PC-3 (cell line): ENCODE results near the gene DAAM2. TPM values are rescaled to one million over a fixed set of nuclear protein-coding genes. Genes with fewer than 3 reads are reported as not detected.

ENCODE experiments used
- ATAC-seq: fragments of 200-7000 bp; cut with Tn5 transposase; 2 replicates; pipeline ENCODE4 v1.9.1; 2020; ENCODE audit warnings: mild to moderate bottlenecking, moderate library complexity
- BruUV-seq: library from RNA; stranded (reverse); fragments of 400-500 nt; replicated peaks from 2 replicates; lab custom pipeline; 2021; lab: Mats Ljungman, UMichigan
- CTCF ChIA-PET: fragments of 300-600 bp; sonication (Branson Sonifier 250); formaldehyde crosslinking; loops from one replicate; lab custom pipeline; 2022; ENCODE audit warnings: antibody characterized with exemption; lab: Charles Lee
- POLR2A ChIA-PET: fragments of 300-600 bp; sonication (Branson Sonifier 250); formaldehyde crosslinking; loops from one replicate; lab custom pipeline; 2022; ENCODE audit warnings: antibody characterized with exemption; ENCODE audit not compliant: unreplicated experiment; lab: Charles Lee
- DNase-seq: peaks from one replicate; pipeline ENCODE4 v3.0.0-alpha.2; 2015
- H2AFZ ChIP-seq: fragments of 300-600 bp; sonication (generic); 2 replicates; pipeline ENCODE4 v1.6.0; 2016; ENCODE audit warnings: antibody characterized with exemption, low read length
- H3F3A ChIP-seq: fragments of 300-600 bp; sonication (generic); one replicate; pipeline ENCODE4 v1.6.0; 2017; ENCODE audit warnings: antibody characterized with exemption, low read length, control low read depth, mild to moderate bottlenecking; ENCODE audit not compliant: unreplicated experiment
- H3K27ac ChIP-seq: fragments of 300-600 bp; sonication (generic); 2 replicates; pipeline ENCODE4 v1.5.1; 2016; ENCODE audit warnings: mild to moderate bottlenecking, low read length
- H3K27me3 ChIP-seq: fragments of 300-600 bp; sonication (generic); 2 replicates; pipeline ENCODE4 v1.6.1; 2016; ENCODE audit warnings: low read length, mixed read lengths
- H3K36me3 ChIP-seq: fragments of 300-600 bp; sonication (generic); 2 replicates; pipeline ENCODE4 v1.6.1; 2016; ENCODE audit warnings: low read depth, mixed run types, low read length, mixed read lengths
- H3K4me1 ChIP-seq: fragments of 300-600 bp; sonication (generic); 2 replicates; pipeline ENCODE4 v1.5.1; 2016; ENCODE audit warnings: low read length; ENCODE audit not compliant: insufficient read depth
- H3K4me2 ChIP-seq: fragments of 300-600 bp; sonication (generic); 2 replicates; pipeline ENCODE4 v1.6.0; 2016; ENCODE audit warnings: low read length
- H3K4me3 ChIP-seq: fragments of 300-600 bp; sonication (generic); 2 replicates; pipeline ENCODE4 v1.5.1; 2016; ENCODE audit warnings: mild to moderate bottlenecking, low read length, mixed read lengths
- H3K79me2 ChIP-seq: fragments of 300-600 bp; sonication (generic); 2 replicates; pipeline ENCODE4 v1.6.1; 2017; ENCODE audit warnings: low read length, mixed read lengths
- H3K9ac ChIP-seq: fragments of 300-600 bp; sonication (generic); 2 replicates; pipeline ENCODE4 v1.6.0; 2016; ENCODE audit warnings: mild to moderate bottlenecking, low read length
- H3K9me2 ChIP-seq: fragments of 300-600 bp; sonication (generic); replicated peaks from 2 replicates; pipeline ENCODE4 v1.6.1; 2016; ENCODE audit warnings: mixed run types, low read length, mixed read lengths
- H3K9me3 ChIP-seq: fragments of 300-600 bp; sonication (generic); 2 replicates; pipeline ENCODE4 v1.6.1; 2016; ENCODE audit warnings: low read length, mixed read lengths
- H4K20me1 ChIP-seq: fragments of 300-600 bp; sonication (generic); 2 replicates; pipeline ENCODE4 v1.6.1; 2016; ENCODE audit warnings: low read length, mixed read lengths
- EZH2 ChIP-seq: fragments of 300-600 bp; sonication (generic); IDR thresholded peaks from one replicate; pipeline ENCODE4 v1.6.1; 2017; ENCODE audit warnings: antibody characterized with exemption, mild to moderate bottlenecking, low read length; ENCODE audit not compliant: unreplicated experiment
- EZH2phosphoT487 ChIP-seq: fragments of 300-600 bp; sonication (generic); IDR thresholded peaks from 2 replicates; pipeline ENCODE4 v1.6.1; 2018; ENCODE audit warnings: mild to moderate bottlenecking, antibody characterized with exemption, low read length, borderline replicate concordance
- intact Hi-C: fragments of 100-400 bp; cut with micrococcal nuclease; formaldehyde crosslinking; loops from 2 replicates; pipeline ENCODE4 v1.9.0; 2023
- total RNA-seq: library from RNA; depleted of rRNA; stranded (reverse); fragments of >200 nt; gene quantifications from 2 replicates; pipeline ENCODE4 v1.2.3, GENCODE V29; 2014
- TF ChIP-seq, protein P1 (sequence below): fragments of 300-600 bp; sonication (generic); conservative IDR thresholded peaks from 2 replicates; pipeline ENCODE4 v1.5.1; 2017; ENCODE audit warnings: antibody characterized with exemption, low read depth, mild to moderate bottlenecking, low read length

The DAAM2 gene
- total RNA-seq, 1 experiment from 2014 or later = not detected

DNA sequence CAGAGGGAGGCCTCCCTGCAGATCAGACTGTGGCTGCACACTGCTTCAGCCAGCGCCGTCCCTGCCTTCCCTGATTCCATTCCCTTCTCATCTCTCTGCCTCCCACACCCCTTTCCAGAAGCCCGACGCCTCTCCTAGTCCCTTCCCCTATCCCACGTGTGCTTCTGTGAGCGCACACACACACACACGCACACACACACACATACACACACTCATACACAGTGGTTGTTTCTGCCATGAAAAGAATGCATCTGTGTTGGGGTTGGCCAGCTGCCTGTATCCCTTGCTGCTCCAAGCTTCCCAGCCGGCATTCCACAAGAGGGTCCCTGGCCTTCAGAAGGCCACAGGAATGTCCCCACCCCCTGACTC is 90.3 kb downstream of the DAAM2 start:
- DNase-seq = no peak
- ChIA-PET POLR2A (no interaction called here), CTCF (no interaction called here)
- H3K4me1 ChIP-seq = no peaks in the 10 kb centered on the region
- 0 out of 2 replicates have a peak, but pooled peaks cover 2% of the 10 kb centered on the region for H3K27me3 ChIP-seq
- H3K4me3 ChIP-seq = no peak overlapping the region
- no peak overlapping the region for H3K27ac ChIP-seq
- intact Hi-C loops = no loop called here
- no TSS peak for BruUV-seq
- no peak for ATAC-seq
- H3K9ac ChIP-seq = no peak overlapping the region
- H3K9me2 ChIP-seq = no peaks in the 10 kb centered on the region
- H3F3A ChIP-seq = no peaks in the 10 kb centered on the region
- no peak overlapping the region for H3K4me2 ChIP-seq
- H3K36me3 ChIP-seq = no peaks in the 10 kb centered on the region
- TF ChIP-seq EZH2phosphoT487 (no peak), EZH2 (no peak)
- TF ChIP-seq, protein P1, sequence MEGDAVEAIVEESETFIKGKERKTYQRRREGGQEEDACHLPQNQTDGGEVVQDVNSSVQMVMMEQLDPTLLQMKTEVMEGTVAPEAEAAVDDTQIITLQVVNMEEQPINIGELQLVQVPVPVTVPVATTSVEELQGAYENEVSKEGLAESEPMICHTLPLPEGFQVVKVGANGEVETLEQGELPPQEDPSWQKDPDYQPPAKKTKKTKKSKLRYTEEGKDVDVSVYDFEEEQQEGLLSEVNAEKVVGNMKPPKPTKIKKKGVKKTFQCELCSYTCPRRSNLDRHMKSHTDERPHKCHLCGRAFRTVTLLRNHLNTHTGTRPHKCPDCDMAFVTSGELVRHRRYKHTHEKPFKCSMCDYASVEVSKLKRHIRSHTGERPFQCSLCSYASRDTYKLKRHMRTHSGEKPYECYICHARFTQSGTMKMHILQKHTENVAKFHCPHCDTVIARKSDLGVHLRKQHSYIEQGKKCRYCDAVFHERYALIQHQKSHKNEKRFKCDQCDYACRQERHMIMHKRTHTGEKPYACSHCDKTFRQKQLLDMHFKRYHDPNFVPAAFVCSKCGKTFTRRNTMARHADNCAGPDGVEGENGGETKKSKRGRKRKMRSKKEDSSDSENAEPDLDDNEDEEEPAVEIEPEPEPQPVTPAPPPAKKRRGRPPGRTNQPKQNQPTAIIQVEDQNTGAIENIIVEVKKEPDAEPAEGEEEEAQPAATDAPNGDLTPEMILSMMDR = no peak
- no peaks in the 10 kb centered on the region for H3K79me2 ChIP-seq
- no peaks in the 10 kb centered on the region for H4K20me1 ChIP-seq
- no peaks in the 10 kb centered on the region for H3K9me3 ChIP-seq
- H2AFZ ChIP-seq = no peak overlapping the region

GRCh38 chr6:39884696-39885095 is 92.5 kb downstream of the DAAM2 start:
- ATAC-seq = no peak
- Histone ChIP-seq H3K36me3 (no peaks in the 10 kb centered on the region), H3K79me2 (no peaks in the 10 kb centered on the region), H3K9ac (no peak overlapping the region), H3K4me2 (no peak overlapping the region), H2AFZ (no peak overlapping the region), H3K9me2 (no peaks in the 10 kb centered on the region), H3K4me1 (no peaks in the 10 kb centered on the region), H3K4me3 (no peak overlapping the region), H4K20me1 (no peaks in the 10 kb centered on the region), H3K9me3 (no peaks in the 10 kb centered on the region), H3F3A (no peaks in the 10 kb centered on the region), H3K27me3 (no peaks in the 10 kb centered on the region), H3K27ac (no peak overlapping the region)
- no peak for TF ChIP-seq EZH2phosphoT487
- TF ChIP-seq, protein P1 = no peak
- no peak for TF ChIP-seq EZH2
- POLR2A ChIA-PET = no interaction called here
- BruUV-seq = no TSS peak
- no peak for DNase-seq
- intact Hi-C loops = no loop called here
- CTCF ChIA-PET = no interaction called here

GRCh38 chr6:39885691-39886090 is 93.5 kb downstream of the DAAM2 start:
- Histone ChIP-seq H3K9me2 (no peaks in the 10 kb centered on the region), H3F3A (no peaks in the 10 kb centered on the region), H2AFZ (no peak overlapping the region), H3K4me1 (no peaks in the 10 kb centered on the region), H3K9ac (no peak overlapping the region), H3K9me3 (no peaks in the 10 kb centered on the region), H4K20me1 (no peaks in the 10 kb centered on the region), H3K27me3 (no peaks in the 10 kb centered on the region), H3K27ac (no peak overlapping the region), H3K4me2 (no peak overlapping the region), H3K4me3 (no peak overlapping the region), H3K36me3 (no peaks in the 10 kb centered on the region), H3K79me2 (no peaks in the 10 kb centered on the region)
- no peak for DNase-seq
- POLR2A ChIA-PET = no interaction called here
- no TSS peak for BruUV-seq
- CTCF ChIA-PET = no interaction called here
- ATAC-seq = no peak
- TF ChIP-seq EZH2phosphoT487 = no peak
- TF ChIP-seq, protein P1 = no peak
- TF ChIP-seq EZH2 = no peak
- intact Hi-C loops = no loop called here
